VCaP (cell line): ENCODE results near the gene KIAA2012.

Experiments
- H3K27ac ChIP-seq: fragments of 450-650 bp; 2 replicates; pipeline ENCODE4 v1.5.1; 2017
- CTCF ChIP-seq: fragments of 450-650 bp; conservative IDR thresholded peaks from 2 replicates; pipeline ENCODE4 v1.5.1; 2017; ENCODE audit warnings: mild to moderate bottlenecking, moderate library complexity

KIAA2012 gene

GRCh38 chr2:202067589-202067988 lies 5.5 kb upstream of the KIAA2012 start:
- no peak for TF ChIP-seq CTCF
- H3K27ac ChIP-seq: no peak overlapping the region

GRCh38 chr2:202069170-202070067 lies 3.6 kb upstream of the KIAA2012 start:
- no peak overlapping the region for H3K27ac ChIP-seq
- no peak for TF ChIP-seq CTCF

GRCh38 chr2:202071107-202071506 lies 1.9 kb upstream of the KIAA2012 start:
- no peak for TF ChIP-seq CTCF
- no peak overlapping the region for H3K27ac ChIP-seq

- H3K27ac ChIP-seq: no peak overlapping the region
- TF ChIP-seq CTCF: peak; percentile 33; the same call in 1 of the 2 replicates
Observed at GRCh38 chr2:202072226-202072625, 829 bp upstream of the KIAA2012 start.

GRCh38 chr2:202074324-202074723 lies 1.3 kb downstream of the KIAA2012 start:
- TF ChIP-seq CTCF: no peak
- no peak overlapping the region for H3K27ac ChIP-seq

GRCh38 chr2:202079310-202079709 lies 6.3 kb downstream of the KIAA2012 start:
- TF ChIP-seq CTCF: no peak
- no peak overlapping the region for H3K27ac ChIP-seq

- no peak for TF ChIP-seq CTCF
- no peak overlapping the region for H3K27ac ChIP-seq
Observed at GRCh38 chr2:202084265-202084664, 11.2 kb downstream of the KIAA2012 start.
